H1 (cell line): ENCODE measurements around the gene SLC25A15. TPM values are rescaled to one million over a fixed set of nuclear protein-coding genes. Genes with fewer than 3 reads are reported as not detected.

Experiments
- CTCF ChIA-PET: fragments of 300-600 bp; sonication (Branson Sonifier 250); formaldehyde crosslinking; loops from one replicate; lab custom pipeline; 2021; ENCODE audit not compliant: partially characterized antibody; lab: Charles Lee
- POLR2A ChIA-PET: fragments of 300-600 bp; sonication (Branson Sonifier 250); formaldehyde crosslinking; loops from one replicate; lab custom pipeline; 2021; ENCODE audit warnings: inconsistent platforms; ENCODE audit not compliant: partially characterized antibody; lab: Charles Lee
- DNase-seq, 2 experiments: peaks; one replicate each; pipeline versions ENCODE4 v3.0.0 to v3.0.0-alpha.2; 2010 to 2022; ENCODE audit warnings: low spot score in 2 of 2, low read depth in 1 of 2, mixed read lengths in 1 of 2
- FAIRE-seq: peaks from 2 replicates; lab custom pipeline; 2011; peaks lifted over from hg19 to GRCh38; lab: Jason Lieb, UNC
- H2AFZ ChIP-seq: 2 replicates; pipeline ENCODE4 v1.8.1; 2012; ENCODE audit warnings: low read length, inconsistent platforms
- H2AK5ac ChIP-seq: 2 replicates; pipeline ENCODE4 v1.6.1; 2013; ENCODE audit warnings: low read depth, low read length
- H2BK120ac ChIP-seq: replicated peaks from 2 replicates; pipeline ENCODE3; 2013; ENCODE audit warnings: low read depth, low read length, inconsistent platforms
- H2BK12ac ChIP-seq: 2 replicates; pipeline ENCODE4 v1.6.1; 2013; ENCODE audit warnings: low read depth, low read length
- H2BK15ac ChIP-seq: 2 replicates; pipeline ENCODE4 v1.6.1; 2013; ENCODE audit warnings: low read length
- H2BK20ac ChIP-seq: 2 replicates; pipeline ENCODE4 v1.6.1; 2013; ENCODE audit warnings: low read length
- H2BK5ac ChIP-seq: 2 replicates; pipeline ENCODE4 v1.6.1; 2013; ENCODE audit warnings: low read depth, low read length
- H3K14ac ChIP-seq: 2 replicates; pipeline ENCODE4 v1.6.1; 2013; ENCODE audit warnings: inconsistent platforms; ENCODE audit not compliant: insufficient read length
- H3K18ac ChIP-seq: 2 replicates; pipeline ENCODE4 v1.6.1; 2013; ENCODE audit warnings: low read length; ENCODE audit errors: extremely low read depth
- H3K23ac ChIP-seq: 2 replicates; pipeline ENCODE4 v1.6.1; 2013; ENCODE audit warnings: inconsistent platforms; ENCODE audit not compliant: insufficient read length
- H3K23me2 ChIP-seq: 2 replicates; pipeline ENCODE4 v1.6.1; 2013; ENCODE audit warnings: low read depth, low read length
- H3K27ac ChIP-seq: 2 replicates; pipeline ENCODE4 v1.6.1; 2011; ENCODE audit warnings: low read depth, low read length, inconsistent platforms
- H3K27me3 ChIP-seq, 4 experiments: replicated peaks in 1 of 4; 1 replicate in 1 of 4; 2 replicates in 3 of 4; pipeline versions ENCODE4 v1.6.1 to v1.8.1; 2011 to 2013; ENCODE audit warnings: low read length in 3 of 4, mild to moderate bottlenecking in 3 of 4, inconsistent platforms in 2 of 4, mixed read lengths in 2 of 4, moderate library complexity in 1 of 4; ENCODE audit not compliant: control insufficient read depth in 3 of 4, insufficient read depth in 3 of 4; ENCODE audit errors: extremely low read depth in 1 of 4
- H3K36me3 ChIP-seq, 4 experiments: 2 replicates each; pipeline versions ENCODE4 v1.6.1 to v1.8.1; 2011 to 2013; ENCODE audit warnings: mild to moderate bottlenecking in 4 of 4, low read length in 3 of 4, moderate library complexity in 2 of 4, control low read depth in 1 of 4, inconsistent platforms in 1 of 4; ENCODE audit not compliant: insufficient read depth in 4 of 4, control insufficient read depth in 2 of 4
- H3K4ac ChIP-seq: replicated peaks from 2 replicates; pipeline ENCODE3; 2013; ENCODE audit warnings: low read length, low read depth, mixed read lengths, inconsistent platforms; ENCODE audit not compliant: insufficient read length
- H3K4me1 ChIP-seq, 4 experiments: replicated peaks in 1 of 4; 1 replicate in 1 of 4; 2 replicates in 3 of 4; pipeline versions ENCODE4 v1.6.1 to v1.8.1; 2011 to 2013; ENCODE audit warnings: low read length in 3 of 4, inconsistent platforms in 2 of 4, mixed read lengths in 1 of 4; ENCODE audit not compliant: insufficient read depth in 4 of 4, control insufficient read depth in 3 of 4
- H3K4me2 ChIP-seq, 2 experiments: 2 replicates each; pipeline versions ENCODE4 v1.6.1 to v1.8.1; 2011 to 2013; ENCODE audit warnings: low read depth in 2 of 2, low read length in 2 of 2, control low read depth in 1 of 2, inconsistent platforms in 1 of 2, mild to moderate bottlenecking in 1 of 2; ENCODE audit not compliant: insufficient read depth in 1 of 2
- H3K4me3 ChIP-seq, 4 experiments: fragments of 200-600, 300-600 bp in 1 of 4; sonication (generic), shearing (Covaris generic), sonication (Bioruptor Twin) in 1 of 4; 2 replicates each; pipeline versions ENCODE4 v1.5.1 to v1.8.1; 2011 to 2016; ENCODE audit warnings: low read length in 4 of 4, low read depth in 3 of 4, control low read depth in 2 of 4, inconsistent platforms in 2 of 4, mild to moderate bottlenecking in 2 of 4, mixed read lengths in 1 of 4, moderate library complexity in 1 of 4; ENCODE audit not compliant: insufficient read depth in 2 of 4; ENCODE audit errors: extremely low read depth in 1 of 4
- H3K56ac ChIP-seq: replicated peaks from 2 replicates; pipeline ENCODE3; 2013; ENCODE audit warnings: low read depth, mild to moderate bottlenecking, mixed read lengths, low read length, inconsistent platforms; ENCODE audit not compliant: insufficient read length
- H3K79me1 ChIP-seq: 2 replicates; pipeline ENCODE4 v1.6.1; 2013; ENCODE audit warnings: low read depth, low read length, control low read depth
- H3K79me2 ChIP-seq, 2 experiments: 2 replicates each; pipeline versions ENCODE4 v1.6.1 to v1.8.1; 2012 to 2013; ENCODE audit warnings: low read length in 2 of 2, mild to moderate bottlenecking in 2 of 2, inconsistent platforms in 1 of 2; ENCODE audit not compliant: insufficient read depth in 2 of 2, control insufficient read depth in 1 of 2
- H3K9ac ChIP-seq, 4 experiments: replicated peaks in 1 of 4; 1 replicate in 1 of 4; 2 replicates in 3 of 4; pipeline versions ENCODE4 v1.6.1 to v1.8.1; 2011 to 2013; ENCODE audit warnings: low read depth in 3 of 4, low read length in 3 of 4, control low read depth in 2 of 4, mild to moderate bottlenecking in 2 of 4, moderate library complexity in 2 of 4, inconsistent platforms in 1 of 4; ENCODE audit errors: extremely low read depth in 1 of 4
- H3K9me3 ChIP-seq, 2 experiments: 2 replicates each; pipeline versions ENCODE4 v1.6.1 to v1.8.1; 2012 to 2013; ENCODE audit warnings: mild to moderate bottlenecking in 2 of 2, moderate library complexity in 2 of 2, control low read depth in 1 of 2, inconsistent platforms in 1 of 2, low read depth in 1 of 2, low read length in 1 of 2, mixed read lengths in 1 of 2; ENCODE audit not compliant: insufficient read depth in 2 of 2
- H4K20me1 ChIP-seq, 2 experiments: replicated peaks in 1 of 2; 2 replicates each; pipeline versions ENCODE3 to v1.8.1; 2011 to 2013; ENCODE audit warnings: inconsistent platforms in 2 of 2, low read length in 2 of 2, mild to moderate bottlenecking in 1 of 2; ENCODE audit not compliant: insufficient read depth in 2 of 2, control insufficient read depth in 1 of 2
- H4K5ac ChIP-seq: 2 replicates; pipeline ENCODE4 v1.6.1; 2013; ENCODE audit warnings: low read length, low read depth, mixed read lengths, inconsistent platforms; ENCODE audit not compliant: insufficient read length
- H4K8ac ChIP-seq: 2 replicates; pipeline ENCODE4 v1.8.0; 2013; ENCODE audit warnings: mild to moderate bottlenecking, moderate library complexity, low read length, inconsistent platforms; ENCODE audit not compliant: insufficient read depth; ENCODE audit errors: extremely low read depth
- H4K91ac ChIP-seq: replicated peaks from 2 replicates; pipeline ENCODE3; 2013; ENCODE audit warnings: low read length, mixed read lengths, inconsistent platforms; ENCODE audit not compliant: insufficient read length
- CREB1 ChIP-seq: IDR thresholded peaks from 2 replicates; pipeline ENCODE4 v1.6.1; 2012; ENCODE audit warnings: inconsistent platforms
- EZH2 ChIP-seq: fragments of 200-600 bp; sonication (generic); IDR thresholded peaks from 2 replicates; pipeline ENCODE4 v1.7.1; 2012; ENCODE audit warnings: low read depth, mild to moderate bottlenecking, moderate library complexity, low read length, inconsistent platforms; ENCODE audit not compliant: severe bottlenecking
- GTF2F1 ChIP-seq: IDR thresholded peaks from 2 replicates; pipeline ENCODE4 v1.6.1; 2012; ENCODE audit warnings: low read depth, low read length, improper control_type of control experiment, borderline replicate concordance
- HDAC6 ChIP-seq: IDR thresholded peaks from one replicate; pipeline ENCODE4 v1.7.1; 2012; ENCODE audit warnings: low read depth, mild to moderate bottlenecking, inconsistent platforms, low read length, moderate library complexity
- KDM1A ChIP-seq: fragments of 200-600, 300-600 bp; sonication (generic); IDR thresholded peaks from 2 replicates; pipeline ENCODE4 v1.7.1; 2016; ENCODE audit warnings: mild to moderate bottlenecking, low read length, borderline replicate concordance
- KDM4A ChIP-seq: IDR thresholded peaks from one replicate; pipeline ENCODE4 v1.7.1; 2012; ENCODE audit warnings: low read depth, mild to moderate bottlenecking, moderate library complexity, low read length, inconsistent platforms; ENCODE audit not compliant: severe bottlenecking
- POLR2A ChIP-seq, 2 experiments: IDR thresholded peaks; 1 replicate in 1 of 2; 2 replicates in 1 of 2; pipeline ENCODE4 v1.6.1; 2011; ENCODE audit warnings: low read depth in 2 of 2, low read length in 2 of 2, mild to moderate bottlenecking in 2 of 2; ENCODE audit errors: control extremely low read depth in 1 of 2
- RBBP5 ChIP-seq: IDR thresholded peaks from 2 replicates; pipeline ENCODE4 v1.7.1; 2012; ENCODE audit warnings: low read depth, mild to moderate bottlenecking, inconsistent platforms, low read length, moderate library complexity, borderline replicate concordance
- RNF2 ChIP-seq: fragments of 200-900, 300-1000 bp; sonication (generic); IDR thresholded peaks from 2 replicates; pipeline ENCODE4 v1.7.1; 2016; ENCODE audit warnings: borderline replicate concordance, low read depth, mild to moderate bottlenecking, antibody characterized with exemption, low read length; ENCODE audit not compliant: poor library complexity, severe bottlenecking; ENCODE audit errors: missing control alignments
- RXRA ChIP-seq: IDR thresholded peaks from 2 replicates; pipeline ENCODE4 v1.6.1; 2011; ENCODE audit warnings: low read depth, mild to moderate bottlenecking, low read length, moderate library complexity; ENCODE audit not compliant: insufficient read depth
- SRF ChIP-seq: IDR thresholded peaks from 2 replicates; pipeline ENCODE4 v1.6.1; 2011; ENCODE audit warnings: mild to moderate bottlenecking, low read depth, low read length, moderate library complexity
- SUZ12 ChIP-seq: fragments of 200-600 bp; sonication (generic); IDR thresholded peaks from 2 replicates; pipeline ENCODE4 v1.6.1; 2012; ENCODE audit warnings: mild to moderate bottlenecking, inconsistent platforms, low read length, moderate library complexity, mixed read lengths
- WGBS, 2 experiments: shearing (Covaris generic) in 1 of 2; methylation state at CpG; one replicate each; pipeline versions ENCODE4 v1.1.6 to v1.1.7; 2013 to 2015; ENCODE audit warnings: low lambda C conversion rate in 2 of 2, mixed read lengths in 2 of 2, inconsistent platforms in 1 of 2, low coverage in 1 of 2, missing lambda C conversion rate in 1 of 2; ENCODE audit not compliant: insufficient replicate concordance in 2 of 2, insufficient coverage in 1 of 2, insufficient read length in 1 of 2; ENCODE audit errors: extremely low coverage in 1 of 2, missing lambda C conversion rate in 1 of 2; 5-methylcytosine and 5-hydroxymethylcytosine counted together
- polyA plus RNA-seq, 7 experiments: library from polyadenylated mRNA; depleted of rRNA in 3 of 7; stranded (reverse) in 5 of 7; unstranded in 2 of 7; fragments of >200 nt in 5 of 7; fragments of 200-250 nt in 2 of 7; gene quantifications; 1 replicate in 5 of 7; 2 replicates in 1 of 7; 4 replicates in 1 of 7; pipeline versions ENCODE4 v1.2.1 to v1.2.3, GENCODE V29; 2011 to 2013; ENCODE audit warnings: missing spikeins in 2 of 7, mixed read lengths in 2 of 7
- total RNA-seq: library from RNA; stranded (reverse); fragmentation: NEBNext Ultra II Directional; extraction: Animal tissue kit (Norgen Biotek cat#: 25700); gene quantifications from 2 replicates; pipeline ENCODE4 v1.2.1, GENCODE V29; 2021

SLC25A15 gene
- total and polyA plus RNA-seq, 2 of the 8 experiments (the other 6 are each of a cell fraction or from before 2014, with no cell fraction given): 12.4 to 23.4 TPM

GRCh38 chr13:40793339-40793738, 3.9 kb downstream of the SLC25A15 start:
- Histone ChIP-seq H3K79me2 (no peaks in the 10 kb centered on the region), H4K8ac (no peak overlapping the region; the same call in 1 of the 2 replicates), H3K14ac (no peak overlapping the region), H3K9me3 (no peaks in the 10 kb centered on the region), H3K9ac (no peak overlapping the region), H3K4me1 (peaks cover 0 to 6% (median 2%) of the 10 kb centered on the region in 4 experiments; a peak in 2 of 7 replicates), H3K4me3 (no peak overlapping the region), H3K4me2 (no peak overlapping the region), H3K36me3 (peaks cover 0 to 19% (median 0%) of the 10 kb centered on the region in 4 experiments; a peak in 3 of 8 replicates), H3K79me1 (no peaks in the 10 kb centered on the region; the same call in 1 of the 2 replicates), H3K4ac (no peak overlapping the region), H2AFZ (no peak overlapping the region), H2BK5ac (no peak overlapping the region), H4K5ac (no peak overlapping the region), H3K23ac (no peak overlapping the region), H3K27ac (no peak overlapping the region), H4K20me1 (peaks cover 0 to 1% of the 10 kb centered on the region in 2 experiments), H2BK12ac (no peak overlapping the region), H2BK120ac (no peak overlapping the region), H4K91ac (no peak overlapping the region), H2BK15ac (no peak overlapping the region), H3K18ac (no peak overlapping the region), H2BK20ac (no peak overlapping the region), H3K56ac (no peak overlapping the region), H3K27me3 (no peaks in the 10 kb centered on the region), H3K23me2 (peaks cover 7% of the 10 kb centered on the region; the same call in 1 of the 2 replicates), H2AK5ac (no peak overlapping the region)
- DNase-seq (no peak), FAIRE-seq (no peak)
- TF ChIP-seq EZH2 (no peak), RXRA (no peak), KDM4A (no peak), SRF (no peak), HDAC6 (no peak), RNF2 (no peak), GTF2F1 (no peak), CREB1 (no peak), SUZ12 (no peak), KDM1A (no peak), POLR2A (IDR thresholded peaks at IDR 0.05; ENCODE audit: control extremely low read depth in 1 of 2, low read depth in 2 of 2, low read length in 2 of 2) (no peak), RBBP5 (no peak)
- ChIA-PET POLR2A (interaction anchor here (0.6 kb wide), 1 partner anchor 989 kb away, joined by 3 read pairs; no protein-coding TSS in a partner anchor), CTCF (interaction anchor here (0.6 to 2.1 kb wide), 3 partner anchors 14 to 228 kb away, joined by 3 to 12 read pairs (median 4); no protein-coding TSS in a partner anchor)
- 94% methylated on average over 3 of the region's 3 CpGs; no CpG with 5 or more reads in 1 of the 2 experiments for WGBS, 2 experiments
